RWPE1 (cell line): ENCODE results near the gene AKAP10.

Experiments used
- CTCF ChIA-PET: fragments of 350-600 bp; sonication (Branson Sonifier 250); formaldehyde crosslinking; extraction: SDS; loops from one replicate; lab custom pipeline; 2021; lab: Yijun Ruan, JAX
- POLR2A ChIA-PET: fragments of 400-600 bp; formaldehyde crosslinking; extraction: SDS; loops from one replicate; lab custom pipeline; 2020; ENCODE audit warnings: antibody characterized with exemption; ENCODE audit not compliant: low non-redundant PET; lab: Yijun Ruan, JAX
- DNase-seq: peaks from one replicate; pipeline ENCODE4 v3.0.0; 2012; ENCODE audit warnings: low spot score
- H3K27ac ChIP-seq: fragments of 450-650 bp; 2 replicates; pipeline ENCODE4 v1.5.1; 2017
- TF ChIP-seq, protein P1 (sequence below): fragments of 450-650 bp; conservative IDR thresholded peaks from 2 replicates; pipeline ENCODE4 v1.5.1; 2017; ENCODE audit warnings: low read depth, mild to moderate bottlenecking

The AKAP10 gene

DNA sequence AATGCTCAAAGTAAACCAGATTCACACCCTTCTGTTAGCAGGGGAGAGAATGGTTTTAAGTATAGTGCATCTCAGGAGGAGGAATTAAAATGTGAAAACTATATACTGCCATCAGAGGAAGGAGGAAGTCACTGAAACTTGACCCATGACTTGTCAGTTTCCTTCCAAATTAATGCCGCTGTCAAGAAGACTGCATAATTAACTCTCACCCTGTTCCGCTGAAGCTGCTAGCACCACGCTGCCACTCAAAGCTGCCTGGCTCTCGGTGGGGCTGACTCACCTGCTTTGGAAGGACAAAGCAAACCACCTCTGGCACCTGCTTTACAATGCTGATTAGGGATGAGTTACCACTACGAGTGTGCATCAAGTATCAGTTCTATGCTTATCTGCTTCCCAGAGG is 72.1 kb downstream of the AKAP10 start:
- TF ChIP-seq, protein P1, sequence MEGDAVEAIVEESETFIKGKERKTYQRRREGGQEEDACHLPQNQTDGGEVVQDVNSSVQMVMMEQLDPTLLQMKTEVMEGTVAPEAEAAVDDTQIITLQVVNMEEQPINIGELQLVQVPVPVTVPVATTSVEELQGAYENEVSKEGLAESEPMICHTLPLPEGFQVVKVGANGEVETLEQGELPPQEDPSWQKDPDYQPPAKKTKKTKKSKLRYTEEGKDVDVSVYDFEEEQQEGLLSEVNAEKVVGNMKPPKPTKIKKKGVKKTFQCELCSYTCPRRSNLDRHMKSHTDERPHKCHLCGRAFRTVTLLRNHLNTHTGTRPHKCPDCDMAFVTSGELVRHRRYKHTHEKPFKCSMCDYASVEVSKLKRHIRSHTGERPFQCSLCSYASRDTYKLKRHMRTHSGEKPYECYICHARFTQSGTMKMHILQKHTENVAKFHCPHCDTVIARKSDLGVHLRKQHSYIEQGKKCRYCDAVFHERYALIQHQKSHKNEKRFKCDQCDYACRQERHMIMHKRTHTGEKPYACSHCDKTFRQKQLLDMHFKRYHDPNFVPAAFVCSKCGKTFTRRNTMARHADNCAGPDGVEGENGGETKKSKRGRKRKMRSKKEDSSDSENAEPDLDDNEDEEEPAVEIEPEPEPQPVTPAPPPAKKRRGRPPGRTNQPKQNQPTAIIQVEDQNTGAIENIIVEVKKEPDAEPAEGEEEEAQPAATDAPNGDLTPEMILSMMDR = no peak
- no peak overlapping the region for H3K27ac ChIP-seq
- DNase-seq = no peak
- ChIA-PET POLR2A (no interaction called here), CTCF (interaction anchor here (0.5 kb wide), 1 partner anchor 276 kb away, joined by 3 read pairs; no protein-coding TSS in a partner anchor)

DNA sequence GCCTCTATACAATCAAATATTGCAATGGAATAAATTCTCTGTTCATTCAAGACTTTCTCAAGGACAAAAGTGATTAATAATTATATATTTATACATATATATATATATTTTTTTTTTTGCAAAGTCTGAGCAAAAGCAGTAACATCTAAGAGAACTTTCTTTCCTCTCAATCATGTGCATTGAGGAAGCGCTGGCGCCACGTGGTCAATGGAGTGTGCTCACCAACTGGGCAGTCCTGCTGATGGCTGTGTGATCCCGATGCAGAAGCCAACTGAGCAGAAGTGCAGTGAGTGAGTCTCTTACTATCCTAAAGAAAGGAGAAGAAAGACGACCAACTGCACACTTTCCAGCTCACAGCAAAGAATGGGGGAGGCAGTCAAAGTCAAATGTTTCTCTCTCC is 72.7 kb downstream of the AKAP10 start:
- DNase-seq = no peak
- no peak overlapping the region for H3K27ac ChIP-seq
- TF ChIP-seq, protein P1 = no peak
- ChIA-PET POLR2A (no interaction called here), CTCF (no interaction called here)

DNA sequence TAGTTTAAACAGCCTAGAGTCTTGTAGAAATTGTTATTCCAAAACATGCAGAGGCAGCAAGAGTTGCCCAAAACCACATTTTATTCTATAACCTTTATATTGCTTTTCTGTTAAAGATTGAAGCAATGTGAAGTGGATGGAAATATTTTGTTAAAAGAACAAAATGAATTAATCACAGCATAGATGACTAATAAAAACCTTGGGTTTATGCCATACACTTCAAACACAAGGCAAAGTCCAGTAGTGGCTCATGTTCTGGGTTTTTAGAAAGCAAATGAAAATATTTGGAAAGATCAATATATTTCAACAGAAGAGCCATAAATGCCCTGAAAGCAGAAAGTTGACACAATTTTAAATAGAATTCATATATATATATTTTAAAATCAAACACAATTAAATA is 73.2 kb downstream of the AKAP10 start:
- DNase-seq = no peak
- no peak overlapping the region for H3K27ac ChIP-seq
- TF ChIP-seq, protein P1 = no peak
- CTCF ChIA-PET = no interaction called here
- POLR2A ChIA-PET = no interaction called here

DNA sequence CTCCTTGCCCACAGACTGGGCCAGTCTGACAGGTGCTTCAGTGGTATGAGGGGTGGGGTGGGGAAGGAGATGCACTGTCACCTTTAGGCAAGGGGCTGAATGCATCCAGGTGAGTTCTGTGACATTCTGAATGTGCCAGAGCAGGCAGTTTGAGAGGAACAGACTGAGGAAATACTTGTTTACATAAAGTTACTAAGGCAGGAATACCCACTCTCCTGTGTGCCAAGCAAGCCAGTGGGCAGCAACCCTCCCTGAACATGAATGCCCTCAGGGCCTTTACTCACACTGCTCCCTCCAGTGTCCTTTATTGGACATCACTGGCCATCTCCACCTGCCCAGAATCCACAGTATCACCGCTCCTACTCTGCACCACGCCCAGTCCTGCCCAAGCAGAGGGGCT is 76.8 kb downstream of the AKAP10 start:
- POLR2A ChIA-PET = no interaction called here
- no peak overlapping the region for H3K27ac ChIP-seq
- DNase-seq = no peak
- CTCF ChIA-PET = interaction anchor here (0.8 kb wide), 1 partner anchor 14 kb away, joined by 3 read pairs; no protein-coding TSS in a partner anchor
- TF ChIP-seq, protein P1 = no peak

DNA sequence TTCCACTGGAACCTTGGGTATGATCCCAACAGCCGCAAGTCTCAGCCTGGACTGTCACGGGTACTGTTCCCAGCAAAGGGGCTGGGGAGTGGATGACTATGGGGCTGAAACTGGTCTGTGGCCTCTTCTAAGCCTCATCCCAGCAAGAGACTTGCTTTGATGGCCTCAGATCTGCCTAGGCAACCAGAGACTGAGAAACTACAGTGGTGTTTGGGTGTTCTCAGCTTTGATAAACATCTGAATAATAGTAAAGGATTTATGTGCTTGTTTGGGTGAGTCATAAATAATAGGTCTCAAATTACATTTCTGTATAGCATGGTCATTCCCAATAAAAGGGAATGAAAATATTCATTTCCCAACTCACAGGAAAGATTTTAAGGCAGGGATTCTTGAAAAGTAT is 79.7 kb downstream of the AKAP10 start:
- peak overlapping the region; percentile 69 for H3K27ac ChIP-seq
- DNase-seq = peak; percentile 53
- CTCF ChIA-PET = no interaction called here
- TF ChIP-seq, protein P1 = no peak
- POLR2A ChIA-PET = no interaction called here

DNA sequence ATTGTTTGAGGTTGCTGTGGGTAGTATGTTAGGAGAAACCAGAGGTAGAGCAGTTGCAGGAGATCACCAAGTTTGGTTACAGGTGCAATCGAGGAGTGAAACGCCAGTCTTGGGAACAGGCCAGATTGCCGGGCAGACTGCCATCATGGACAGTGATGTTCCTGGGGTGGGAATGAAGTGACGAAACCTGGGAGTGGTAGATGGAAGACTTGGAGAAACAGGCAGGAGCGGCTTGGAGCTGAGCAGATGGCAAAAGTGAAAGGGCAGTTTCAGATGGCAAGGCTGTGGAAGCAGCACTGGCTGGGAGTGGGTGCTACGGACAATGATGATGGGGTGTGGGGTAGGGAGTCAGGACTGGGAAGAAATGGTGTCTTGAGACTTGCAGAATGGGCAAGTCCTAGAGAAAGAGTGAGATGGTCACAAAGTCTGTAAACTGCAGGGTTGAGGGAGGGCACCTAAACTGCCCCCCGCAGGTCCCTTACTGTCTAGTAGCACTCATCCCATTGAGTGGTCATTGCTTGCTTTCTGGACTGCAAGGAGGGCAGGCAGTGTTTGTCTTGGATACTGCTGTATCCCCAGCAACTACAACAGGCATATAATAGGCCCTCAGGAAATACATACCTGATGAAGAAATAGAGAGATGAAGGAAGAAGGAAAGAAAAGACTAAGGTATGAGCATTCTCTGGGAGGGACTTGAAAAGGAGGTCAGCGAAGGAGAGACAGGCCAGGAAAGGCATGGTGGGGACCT is 80.4 kb downstream of the AKAP10 start:
- DNase-seq = peak; percentile 38
- TF ChIP-seq, protein P1 = no peak
- ChIA-PET CTCF (no interaction called here), POLR2A (interaction anchor here (0.6 kb wide), 1 partner anchor 31 kb away, joined by 4 read pairs; no protein-coding TSS in a partner anchor)
- peak overlapping the region; percentile 69 for H3K27ac ChIP-seq
